Suprapubic skin (tissue), 4 donors: ENCODE measurements around the gene C21orf91. TPM values are rescaled to one million over a fixed set of nuclear protein-coding genes. Genes with fewer than 3 reads are reported as not detected.

Experiments used
- DNase-seq, 2 donors: peaks; one replicate each; pipeline ENCODE4 v3.0.0-alpha.2; 2019; ENCODE audit warnings: low spot score in 2 of 2
- H3K27ac ChIP-seq: fragments of 200-600 bp; sonication (generic); one replicate; pipeline ENCODE4 v1.5.1; 2019
- H3K27me3 ChIP-seq: fragments of 200-600 bp; sonication (generic); one replicate; pipeline ENCODE4 v1.5.1; 2019
- H3K36me3 ChIP-seq: fragments of 200-600 bp; sonication (generic); one replicate; pipeline ENCODE4 v1.5.1; 2019
- H3K4me1 ChIP-seq: fragments of 200-600 bp; sonication (generic); one replicate; pipeline ENCODE4 v1.5.1; 2019
- H3K4me3 ChIP-seq: fragments of 200-600 bp; sonication (generic); one replicate; pipeline ENCODE4 v1.5.1; 2019; ENCODE audit warnings: mild to moderate bottlenecking
- H3K9me3 ChIP-seq: fragments of 200-600 bp; sonication (generic); one replicate; pipeline ENCODE4 v1.5.1; 2019
- CTCF ChIP-seq, 2 donors: fragments of 200-600 bp in 1 of 2; fragments of 450-650 bp in 1 of 2; sonication (generic) in 1 of 2; IDR thresholded peaks; one replicate each; pipeline ENCODE4 v1.5.1; 2016 to 2019; ENCODE audit warnings: antibody characterized with exemption in 2 of 2, mild to moderate bottlenecking in 1 of 2, moderate library complexity in 1 of 2
- EP300 ChIP-seq: sonication (generic); formaldehyde crosslinking; IDR thresholded peaks from one replicate; pipeline ENCODE4 v1.6.1; 2017; ENCODE audit warnings: antibody characterized with exemption
- POLR2A ChIP-seq, 2 donors: fragments of 450-650 bp; IDR thresholded peaks; one replicate each; pipeline ENCODE4 v1.6.1; 2017; ENCODE audit warnings: antibody characterized with exemption in 2 of 2, mild to moderate bottlenecking in 2 of 2, moderate library complexity in 2 of 2
- POLR2AphosphoS5 ChIP-seq, 3 donors: sonication (generic); formaldehyde crosslinking; IDR thresholded peaks; one replicate each; pipeline ENCODE4 v1.6.1; 2017; ENCODE audit warnings: antibody characterized with exemption in 3 of 3
- WGBS: methylation state at CpG from one replicate; pipeline ENCODE4 v1.1.5; 2018; 5-methylcytosine and 5-hydroxymethylcytosine counted together
- total RNA-seq, 4 donors: library from RNA; depleted of rRNA; stranded (reverse); fragments of >200 nt; gene quantifications; one replicate each; pipeline ENCODE4 v1.1.0, GENCODE V29; 2016

The C21orf91 gene
- 10 to 100 TPM; 14.0 to 29.0 (median 21.7) TPM for total RNA-seq

GRCh38 chr21:17819114-17819876, at the start of gene C21orf91:
TSS of gene C21orf91 (minus strand) at chr21:17819356. CDS start at chr21:17818318, 1,038 bp downstream.
- Histone ChIP-seq H3K36me3 (no peaks in the 10 kb centered on the region), H3K9me3 (no peaks in the 10 kb centered on the region), H3K4me3 (peak within 1 kb of the TSS; percentile 88), H3K27ac (peak within 1 kb of the TSS; percentile 94), H3K27me3 (no peaks in the 10 kb centered on the region), H3K4me1 (peaks cover 31% of the 10 kb centered on the region)
- DNase-seq: peak; percentile 88 to 93
- TF ChIP-seq POLR2A (IDR thresholded peaks at IDR 0.05) (peak; percentile 71 to 87), CTCF (IDR thresholded peaks at IDR 0.05) (no peak), POLR2AphosphoS5 (IDR thresholded peaks at IDR 0.05) (peak in 1 of 3 donors; percentile 87)
- WGBS: 0% methylated on average over 32 of the region's 78 CpGs

GRCh38 chr21:17866590-17866989, 47.4 kb upstream of the C21orf91 start:
- no peak overlapping the region for H3K4me3 ChIP-seq
- WGBS: 95% methylated on average over 2 of the region's 2 CpGs
- no peaks in the 10 kb centered on the region for H3K4me1 ChIP-seq
- H3K9me3 ChIP-seq: no peaks in the 10 kb centered on the region
- H3K27me3 ChIP-seq: no peaks in the 10 kb centered on the region
- no peak for DNase-seq
- no peak overlapping the region for H3K27ac ChIP-seq
- no peak for TF ChIP-seq EP300
- no peak for TF ChIP-seq POLR2A (IDR thresholded peaks at IDR 0.05)
- TF ChIP-seq CTCF (IDR thresholded peaks at IDR 0.05): no peak
- no peak for TF ChIP-seq POLR2AphosphoS5 (IDR thresholded peaks at IDR 0.05)
- H3K36me3 ChIP-seq: no peaks in the 10 kb centered on the region

GRCh38 chr21:17859661-17860060, 40.5 kb upstream of the C21orf91 start:
- no peaks in the 10 kb centered on the region for H3K36me3 ChIP-seq
- H3K9me3 ChIP-seq: no peaks in the 10 kb centered on the region
- H3K27ac ChIP-seq: no peak overlapping the region
- H3K27me3 ChIP-seq: no peaks in the 10 kb centered on the region
- WGBS: 71% methylated on average over 1 of the region's 1 CpG
- TF ChIP-seq CTCF (IDR thresholded peaks at IDR 0.05) (no peak), POLR2AphosphoS5 (IDR thresholded peaks at IDR 0.05) (no peak), EP300 (no peak), POLR2A (IDR thresholded peaks at IDR 0.05) (no peak)
- no peaks in the 10 kb centered on the region for H3K4me1 ChIP-seq
- no peak overlapping the region for H3K4me3 ChIP-seq
- no peak for DNase-seq

GRCh38 chr21:17858747-17859146, 39.6 kb upstream of the C21orf91 start:
- Histone ChIP-seq H3K27ac (no peak overlapping the region), H3K27me3 (no peaks in the 10 kb centered on the region), H3K4me1 (no peaks in the 10 kb centered on the region), H3K9me3 (no peaks in the 10 kb centered on the region), H3K4me3 (no peak overlapping the region), H3K36me3 (no peaks in the 10 kb centered on the region)
- no peak for TF ChIP-seq CTCF (IDR thresholded peaks at IDR 0.05)
- no peak for TF ChIP-seq POLR2A (IDR thresholded peaks at IDR 0.05)
- TF ChIP-seq EP300: no peak
- no peak for TF ChIP-seq POLR2AphosphoS5 (IDR thresholded peaks at IDR 0.05)
- no peak for DNase-seq
- WGBS: 65% methylated on average over 2 of the region's 2 CpGs

GRCh38 chr21:17854745-17855144, 35.6 kb upstream of the C21orf91 start:
- Histone ChIP-seq H3K4me1 (no peaks in the 10 kb centered on the region), H3K9me3 (peaks cover 4% of the 10 kb centered on the region), H3K36me3 (no peaks in the 10 kb centered on the region), H3K27ac (no peak overlapping the region), H3K4me3 (no peak overlapping the region), H3K27me3 (no peaks in the 10 kb centered on the region)
- no peak for DNase-seq
- TF ChIP-seq EP300 (no peak), POLR2AphosphoS5 (IDR thresholded peaks at IDR 0.05) (no peak), POLR2A (IDR thresholded peaks at IDR 0.05) (no peak), CTCF (IDR thresholded peaks at IDR 0.05) (no peak)
- 94% methylated on average over 3 of the region's 3 CpGs for WGBS
